H7 (cell line): ENCODE measurements around the gene CFAP46. TPM values are rescaled to one million over a fixed set of nuclear protein-coding genes. Genes with fewer than 3 reads are reported as not detected.

ENCODE experiments used
- DNase-seq: peaks from one replicate; pipeline ENCODE4 v3.0.0; 2012
- H3K27me3 ChIP-seq: 2 replicates; pipeline ENCODE4 v1.6.0; 2011; ENCODE audit warnings: mild to moderate bottlenecking, low read length; ENCODE audit not compliant: control insufficient read depth, insufficient read depth
- H3K36me3 ChIP-seq: replicated peaks from 2 replicates; pipeline ENCODE4 v1.5.1; 2011; ENCODE audit warnings: low read length; ENCODE audit not compliant: control insufficient read depth, insufficient read depth
- H3K4me3 ChIP-seq: 2 replicates; pipeline ENCODE4 v1.5.1; 2011; ENCODE audit warnings: low read depth, mild to moderate bottlenecking, control low read depth, low read length, moderate library complexity; ENCODE audit not compliant: insufficient read depth
- total RNA-seq: library from RNA; depleted of rRNA; stranded (reverse); fragments of >200 nt; shearing (Covaris generic); gene quantifications from 2 replicates; pipeline ENCODE4 v1.2.3, GENCODE V29; 2014

CFAP46 gene
- total RNA-seq, 1 experiment from 2014 or later = 0.59 TPM

DNA sequence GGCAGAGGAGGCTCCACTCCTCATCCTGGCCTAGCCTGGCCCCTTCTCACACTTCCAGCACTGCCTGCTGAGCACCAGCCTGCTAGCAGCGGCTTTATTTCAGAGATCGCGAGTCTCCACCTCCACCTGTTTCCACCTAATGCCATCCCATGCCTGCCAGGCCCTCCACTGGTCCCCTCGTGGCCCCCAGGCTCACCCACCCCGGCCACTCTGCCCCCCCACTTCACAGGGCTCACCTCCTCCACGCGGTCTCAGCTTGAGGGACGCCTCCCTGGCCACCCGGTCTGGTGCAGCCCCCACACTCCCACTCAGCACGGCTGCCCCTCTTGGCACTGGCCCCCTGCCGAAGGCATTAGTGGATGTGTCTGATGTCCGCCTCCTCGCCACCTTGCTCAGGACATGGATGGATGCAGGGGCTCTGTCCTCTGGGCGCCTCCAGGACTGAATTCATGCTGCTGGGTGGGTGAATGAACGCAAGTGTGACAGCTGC is 152.7 kb downstream of the CFAP46 start:
- Histone ChIP-seq H3K27me3 (peaks cover 50% of the 10 kb centered on the region), H3K36me3 (no peaks in the 10 kb centered on the region), H3K4me3 (no peak overlapping the region)
- no peak for DNase-seq

- H3K27me3 ChIP-seq = peaks cover 58% of the 10 kb centered on the region
- peak; percentile 88 for DNase-seq
- no peaks in the 10 kb centered on the region for H3K36me3 ChIP-seq
- H3K4me3 ChIP-seq = peak overlapping the region; percentile 39; the same call in 1 of the 2 replicates
These were observed 153.5 kb downstream of the CFAP46 start for GRCh38 chr10:132788831-132789219.

- DNase-seq = peak; percentile 90
- Histone ChIP-seq H3K36me3 (no peaks in the 10 kb centered on the region), H3K27me3 (peaks cover 63% of the 10 kb centered on the region), H3K4me3 (peak overlapping the region; percentile 39)
These were observed 154.1 kb downstream of the CFAP46 start for GRCh38 chr10:132788180-132788830.

DNA sequence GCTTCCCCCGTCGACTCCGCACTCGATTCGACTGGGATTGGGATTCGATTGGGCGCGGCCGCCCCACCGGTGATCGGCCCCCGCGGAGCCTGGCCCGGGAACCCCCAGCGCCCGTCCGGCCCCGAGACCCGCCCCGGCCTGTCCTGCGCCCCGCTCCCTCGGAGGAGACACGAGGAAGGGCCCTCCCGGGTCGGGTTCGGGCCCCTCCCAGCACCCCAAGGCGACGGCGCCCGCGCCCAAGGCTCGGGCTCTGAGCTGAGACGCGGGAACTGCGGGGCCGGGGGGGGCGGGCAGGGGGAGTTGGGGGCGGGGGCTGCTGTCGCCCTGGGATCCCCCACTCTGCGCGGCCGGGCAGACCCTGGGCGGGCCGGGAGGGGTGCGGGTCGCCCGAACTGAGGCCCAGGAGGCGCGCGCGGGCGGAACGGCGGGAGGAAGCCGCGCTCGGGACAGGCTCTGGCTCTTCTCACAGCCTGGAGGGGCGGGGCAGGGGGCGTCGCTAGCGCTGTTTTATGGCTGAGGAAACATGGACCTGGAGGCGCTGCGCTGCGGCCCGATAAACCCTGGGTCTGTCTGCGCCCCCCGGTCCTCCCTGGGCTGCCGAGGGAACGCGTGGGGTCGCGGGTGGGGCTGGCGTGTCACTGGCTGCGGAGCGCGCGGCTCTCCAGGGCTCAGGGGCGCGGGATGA is 154.7 kb downstream of the CFAP46 start:
- H3K27me3 ChIP-seq = peaks cover 70% of the 10 kb centered on the region
- H3K36me3 ChIP-seq = no peaks in the 10 kb centered on the region
- H3K4me3 ChIP-seq = peak overlapping the region; percentile 39
- peak; percentile 96 for DNase-seq

DNA sequence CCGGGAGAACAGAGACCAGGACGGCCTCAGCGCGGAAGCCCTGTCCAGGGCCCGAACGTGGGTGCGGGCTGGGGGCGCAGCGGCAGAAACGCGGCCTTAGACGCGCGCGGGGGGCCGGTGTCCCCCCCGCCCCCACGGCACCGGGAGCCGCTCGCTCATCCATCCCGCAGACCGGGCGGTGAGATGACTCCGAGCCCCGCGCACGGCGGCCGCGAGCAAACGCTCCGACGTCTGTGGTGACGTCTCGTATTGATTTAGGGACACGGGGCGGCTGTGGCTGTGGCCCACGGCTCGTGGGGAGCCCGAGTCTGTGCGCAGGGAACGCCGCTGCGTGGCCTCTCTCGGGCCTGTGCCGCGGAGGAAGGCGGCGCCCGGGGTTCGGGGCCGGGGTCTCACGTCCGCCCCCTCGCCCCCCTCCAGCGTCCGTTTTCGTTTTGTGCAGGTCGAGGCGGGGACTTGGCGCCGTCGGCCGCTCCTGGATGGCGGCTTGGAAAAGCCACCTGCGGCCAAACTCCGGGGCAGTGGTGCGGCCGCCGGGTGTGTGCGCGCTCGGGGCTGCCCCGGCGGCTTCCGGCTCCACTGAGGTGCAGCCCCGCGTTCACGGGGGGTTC is 155.4 kb downstream of the CFAP46 start:
- Histone ChIP-seq H3K4me3 (peak overlapping the region; percentile 20), H3K36me3 (no peaks in the 10 kb centered on the region), H3K27me3 (peaks cover 72% of the 10 kb centered on the region)
- peak; percentile 92 for DNase-seq

GRCh38 chr10:132786476-132786883 is 155.9 kb downstream of the CFAP46 start:
- H3K4me3 ChIP-seq = no peak overlapping the region; the same call in 1 of the 2 replicates
- peak; percentile 85 for DNase-seq
- no peaks in the 10 kb centered on the region for H3K36me3 ChIP-seq
- peaks cover 72% of the 10 kb centered on the region for H3K27me3 ChIP-seq

GRCh38 chr10:132785723-132786475 is 156.5 kb downstream of the CFAP46 start, which contains the start of gene NKX6-2:
Gene NKX6-2, minus strand, starts transcription at chr10:132786147. Its CDS starts 199 bp downstream, at chr10:132785948.
- Histone ChIP-seq H3K4me3 (peak within 1 kb of the TSS; percentile 20), H3K36me3 (no peaks in the 10 kb centered on the region), H3K27me3 (peaks cover 72% of the 10 kb centered on the region)
- DNase-seq = peak; percentile 91

DNA sequence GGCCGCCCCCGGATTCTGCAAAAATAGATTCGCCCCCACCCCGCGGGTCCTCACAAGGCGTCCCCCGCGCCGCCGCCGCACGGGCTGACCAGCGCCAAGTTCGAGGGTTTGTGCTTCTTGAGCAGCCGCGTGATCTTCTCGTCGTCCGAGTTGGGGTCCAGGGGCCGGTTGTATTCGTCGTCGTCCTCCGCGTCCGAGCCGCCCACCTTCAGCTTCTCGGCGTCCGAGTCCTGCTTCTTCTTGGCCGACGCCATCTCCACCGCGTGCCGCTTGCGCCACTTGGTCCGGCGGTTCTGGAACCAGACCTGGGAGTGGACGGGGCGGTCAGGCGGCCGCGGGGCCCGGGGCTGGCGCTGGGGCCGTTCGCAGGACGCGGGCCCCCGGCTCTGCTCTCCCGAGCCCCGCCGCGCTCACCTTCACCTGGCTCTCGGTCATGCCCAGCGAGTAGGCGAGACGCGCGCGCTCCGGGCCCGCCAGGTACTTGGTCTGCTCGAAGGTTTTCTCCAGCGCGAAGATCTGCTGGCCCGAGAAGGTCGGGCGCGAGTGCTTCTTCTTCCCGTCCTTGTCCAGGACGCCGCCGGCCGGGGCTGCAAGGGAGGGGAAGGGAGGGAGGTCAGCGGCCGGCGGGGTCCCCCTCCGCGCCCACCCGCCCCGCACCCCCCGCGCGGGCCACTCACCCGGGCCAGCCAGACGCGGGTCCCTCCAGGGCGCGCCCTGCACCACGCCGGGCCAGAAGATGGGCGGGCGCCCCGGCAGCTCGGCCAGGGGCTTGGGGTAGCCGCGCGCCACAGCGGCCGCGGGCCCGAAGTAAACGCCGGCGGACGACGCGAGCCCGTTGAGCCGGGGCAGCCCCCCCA is 157.3 kb downstream of the CFAP46 start:
- H3K36me3 ChIP-seq = no peaks in the 10 kb centered on the region
- H3K27me3 ChIP-seq = peaks cover 68% of the 10 kb centered on the region
- H3K4me3 ChIP-seq = no peak overlapping the region; the same call in 1 of the 2 replicates
- peak; percentile 86 for DNase-seq

- H3K4me3 ChIP-seq = no peak overlapping the region
- DNase-seq = peak; percentile 84
- peaks cover 60% of the 10 kb centered on the region for H3K27me3 ChIP-seq
- H3K36me3 ChIP-seq = no peaks in the 10 kb centered on the region
These were observed 158.2 kb downstream of the CFAP46 start for GRCh38 chr10:132783940-132784865.

GRCh38 chr10:132783165-132783939 is 159.0 kb downstream of the CFAP46 start:
- DNase-seq = peak; percentile 73
- peaks cover 52% of the 10 kb centered on the region for H3K27me3 ChIP-seq
- no peaks in the 10 kb centered on the region for H3K36me3 ChIP-seq
- no peak overlapping the region for H3K4me3 ChIP-seq

GRCh38 chr10:132781556-132781955 is 160.8 kb downstream of the CFAP46 start:
- no peak for DNase-seq
- Histone ChIP-seq H3K4me3 (no peak overlapping the region), H3K36me3 (no peaks in the 10 kb centered on the region), H3K27me3 (peaks cover 34% of the 10 kb centered on the region)

- no peak for DNase-seq
- Histone ChIP-seq H3K36me3 (no peaks in the 10 kb centered on the region), H3K27me3 (peaks cover 28% of the 10 kb centered on the region), H3K4me3 (no peak overlapping the region)
These were observed 162.0 kb downstream of the CFAP46 start for GRCh38 chr10:132780356-132780755.
